PC-9 (cell line): ENCODE results near the gene SERAC1.

Source experiments
- CTCF ChIP-seq: fragments of 200-600 bp; sonication (generic); conservative IDR thresholded peaks from 2 replicates; pipeline ENCODE4 v1.6.1; 2017; ENCODE audit warnings: mixed run types, antibody characterized with exemption, mild to moderate bottlenecking, moderate library complexity
- EZH2 ChIP-seq: fragments of 200-600 bp; sonication (generic); IDR thresholded peaks from 2 replicates; pipeline ENCODE4 v1.8.0; 2017; ENCODE audit warnings: antibody characterized with exemption, low read depth

DNA sequence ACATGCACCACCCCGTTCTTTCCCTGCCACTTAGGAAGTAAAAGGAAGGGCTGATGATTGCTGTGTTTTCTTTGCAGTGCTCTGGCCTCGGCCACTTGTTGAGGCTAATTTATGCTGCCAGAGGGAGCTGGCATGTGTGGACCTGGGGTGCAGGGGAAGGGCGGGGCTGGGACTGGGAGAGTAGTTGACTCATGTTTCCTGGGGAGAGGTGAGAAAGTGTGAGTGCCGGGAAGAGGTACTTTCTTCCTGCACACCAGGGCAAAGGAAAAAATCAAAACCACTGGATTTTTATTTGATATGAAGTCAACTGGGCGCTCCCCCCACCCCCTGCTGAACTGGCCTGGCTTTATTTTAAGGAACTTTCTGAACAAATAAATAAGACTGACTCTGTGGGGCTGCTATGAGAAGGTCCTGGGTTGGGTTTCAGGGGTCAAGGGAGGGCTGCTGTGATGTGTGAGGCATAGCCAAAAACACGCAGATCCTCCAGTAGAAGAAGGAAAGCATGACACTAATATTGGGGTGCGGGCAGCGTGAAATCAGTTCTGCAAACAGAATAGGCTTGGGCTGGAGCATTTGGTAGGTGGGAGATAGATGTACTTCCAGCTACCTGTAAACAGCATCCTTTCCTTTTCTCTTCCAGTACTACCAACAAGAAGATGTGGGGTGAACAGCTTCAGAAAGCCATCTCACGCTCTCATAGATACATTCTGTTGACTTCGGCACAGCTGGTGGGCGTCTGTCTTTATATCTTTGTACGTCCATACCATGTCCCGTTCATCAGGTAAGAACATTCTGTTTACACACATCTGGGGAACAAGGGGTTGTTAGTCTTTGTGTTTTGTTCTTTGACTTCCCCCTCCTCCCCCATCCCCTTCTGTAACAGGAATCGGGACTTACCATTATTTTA lies 98.9 kb downstream of the SERAC1 start:
- TF ChIP-seq CTCF: no peak
- no peak for TF ChIP-seq EZH2
